GM19438 (cell line): ENCODE data around the gene UBTD2.
A peak's percentile ranks its signal among the peaks of the same experiment; 100 is the strongest.

Experiments
- ATAC-seq: cut with Tn5 transposase; IDR thresholded peaks from one replicate; pipeline ENCODE4 v1.9.1; 2021; ENCODE audit warnings: low read depth; ENCODE audit not compliant: unreplicated experiment

The UBTD2 gene

DNA sequence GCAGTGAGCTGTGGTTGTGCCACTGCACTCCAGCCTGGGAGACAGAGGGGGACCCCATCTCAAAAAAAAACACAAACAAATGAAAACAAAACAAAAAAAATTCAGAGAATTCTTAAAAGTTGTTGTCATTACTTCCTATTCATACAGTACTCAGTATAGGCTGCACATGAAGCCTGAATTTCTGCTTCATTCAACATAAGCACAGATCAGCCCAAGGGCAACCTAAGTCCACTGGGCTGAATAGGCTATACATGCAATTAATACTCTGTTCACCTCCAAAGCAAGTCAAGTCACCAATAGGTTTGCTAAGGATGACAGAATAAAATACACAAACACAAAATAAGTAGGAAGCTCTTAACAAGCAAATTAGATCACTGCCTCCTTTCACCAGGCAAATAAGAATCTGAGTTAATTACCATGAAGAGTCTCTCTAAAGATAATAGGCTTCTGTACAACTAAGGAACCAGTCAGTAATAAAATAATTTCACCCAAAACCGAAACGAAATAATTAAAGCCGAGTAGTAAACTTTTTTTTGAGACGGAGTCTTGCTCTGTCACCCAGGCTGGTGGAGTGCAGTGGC is 18.7 kb downstream of the UBTD2 start:
- no peak for ATAC-seq

DNA sequence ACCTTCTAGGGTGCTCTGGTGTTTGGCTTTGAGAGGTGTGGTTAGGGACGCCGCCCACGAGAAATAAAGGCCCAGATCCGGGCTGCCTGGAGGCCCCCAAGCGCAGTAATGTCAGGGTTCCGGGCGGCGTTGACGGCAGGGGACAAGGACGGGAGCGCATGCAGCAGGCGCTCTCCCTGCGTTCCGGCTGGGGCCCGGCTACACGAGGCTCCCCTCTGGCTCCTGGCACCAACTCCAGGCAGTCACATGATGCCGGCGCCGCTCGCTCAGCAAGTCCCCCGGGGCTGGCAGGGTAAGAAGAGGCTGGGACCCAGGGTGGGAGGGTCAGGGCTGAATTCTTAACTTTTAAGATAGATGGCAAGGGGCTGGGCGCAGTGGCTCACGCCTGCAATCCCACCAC is 28.1 kb downstream of the UBTD2 start:
- no peak for ATAC-seq

DNA sequence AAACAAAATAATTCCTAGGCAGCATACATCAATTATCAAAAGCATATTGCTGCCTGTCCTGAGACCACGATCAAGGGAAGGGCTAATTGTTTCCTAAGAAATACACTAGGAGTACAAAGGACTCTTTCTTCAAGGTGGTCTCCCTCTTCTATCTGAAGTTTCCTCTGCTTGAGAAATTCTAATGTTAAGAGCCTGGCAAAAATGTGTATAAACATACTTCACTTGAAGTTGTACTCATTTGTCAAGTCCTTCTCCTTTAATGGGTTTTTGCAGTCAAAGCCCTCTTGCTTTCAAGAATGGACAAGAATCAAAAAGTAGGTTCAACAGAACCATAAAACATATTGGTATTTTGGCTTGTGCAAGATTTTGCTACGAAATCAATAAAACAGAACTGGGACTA is 31.1 kb downstream of the UBTD2 start:
- no peak for ATAC-seq

DNA sequence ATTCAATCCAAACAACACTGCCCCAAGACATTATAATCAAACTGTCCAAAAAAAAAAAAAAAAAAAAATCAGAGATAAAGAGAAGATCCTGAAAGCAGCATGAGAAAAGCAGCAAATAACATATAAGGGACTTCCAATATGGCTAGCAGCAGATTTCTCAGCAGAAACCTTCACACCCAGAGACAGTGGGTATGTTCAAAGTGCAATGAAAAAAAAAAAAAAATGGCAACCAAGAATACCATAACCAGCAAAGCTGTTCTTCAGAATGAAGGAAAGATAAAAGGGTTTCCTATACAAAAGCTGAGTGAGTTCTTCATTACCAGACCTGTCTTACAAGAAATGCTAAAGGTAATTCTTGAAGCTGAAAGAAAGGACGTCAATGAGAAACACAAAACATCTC is 32.1 kb downstream of the UBTD2 start:
- ATAC-seq: no peak

DNA sequence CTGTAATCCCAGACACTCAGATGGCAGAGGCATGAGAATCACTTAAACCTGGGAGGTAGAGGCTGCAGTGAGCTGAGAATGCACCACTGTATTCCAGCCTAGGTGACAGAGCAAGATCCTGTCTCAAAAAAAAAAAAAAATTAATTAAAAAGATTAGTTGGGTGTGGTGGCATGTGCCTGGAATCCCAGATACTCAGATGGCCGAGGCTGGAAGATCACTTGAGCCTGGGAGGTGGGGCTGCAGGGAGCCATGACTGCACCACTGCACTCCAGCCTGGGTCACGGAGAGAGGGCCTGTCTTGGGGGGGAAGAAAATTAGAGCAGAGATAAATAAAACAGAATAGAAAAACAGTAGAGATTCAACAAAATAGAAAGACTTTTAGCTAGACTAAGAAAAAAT is 34.9 kb downstream of the UBTD2 start:
- ATAC-seq: no peak

DNA sequence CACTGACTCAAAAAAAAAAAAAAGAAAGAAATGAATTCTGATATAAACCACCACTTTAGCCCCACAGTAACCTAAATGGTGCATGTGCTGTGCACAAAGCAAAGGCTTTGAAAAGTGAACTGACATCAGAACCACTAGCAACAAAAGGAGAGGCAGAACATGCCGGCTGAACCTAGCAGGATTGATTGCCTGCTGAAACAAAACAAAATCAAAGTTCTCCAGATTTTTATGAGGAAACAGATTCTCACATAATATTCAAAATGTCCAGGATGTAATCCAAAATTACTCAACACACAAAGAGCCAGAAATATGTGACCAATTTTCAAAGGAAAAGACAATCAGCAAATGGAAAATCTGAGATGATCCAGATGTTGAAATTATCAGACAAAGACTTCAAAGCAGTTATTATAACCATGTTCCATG is 37.9 kb downstream of the UBTD2 start:
- ATAC-seq: no peak

DNA sequence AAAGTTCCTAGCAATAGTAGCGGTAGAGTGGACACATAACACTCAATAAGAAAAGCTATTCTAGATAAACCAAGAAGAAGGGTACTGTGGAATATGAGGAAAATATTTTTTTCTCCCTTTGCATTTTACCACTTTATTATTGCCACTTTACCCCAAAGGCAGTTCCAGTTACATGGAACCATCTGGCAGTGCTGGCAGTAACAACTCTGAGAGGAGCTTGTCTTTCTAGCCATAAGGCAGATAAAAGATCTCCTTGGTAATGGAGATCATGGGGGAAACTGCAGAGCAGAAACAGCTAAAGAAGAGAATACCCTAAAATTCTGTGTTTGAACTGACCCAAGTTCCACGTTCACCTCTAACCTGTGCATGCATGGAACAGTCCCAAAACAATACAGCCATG is 38.5 kb downstream of the UBTD2 start:
- ATAC-seq: no peak

DNA sequence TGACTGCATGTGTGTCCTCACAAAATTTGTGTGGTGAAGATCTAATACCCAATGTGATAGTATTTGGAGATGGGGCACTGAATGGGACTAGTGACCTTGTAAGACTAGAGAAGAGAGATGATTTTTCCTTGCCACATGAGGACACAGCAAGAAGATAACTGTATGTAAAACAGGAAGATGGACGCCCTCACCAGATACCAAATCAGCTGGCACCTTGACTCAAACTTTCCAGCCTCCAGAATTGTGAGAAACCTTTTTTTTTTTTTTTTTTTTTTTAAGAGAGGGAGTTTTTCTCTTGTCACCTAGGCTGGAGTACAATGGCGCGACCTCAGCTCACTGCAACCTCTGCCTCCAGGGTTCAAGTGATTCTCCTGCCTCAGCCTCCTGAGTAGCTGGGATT is 40.3 kb downstream of the UBTD2 start:
- ATAC-seq: no peak

DNA sequence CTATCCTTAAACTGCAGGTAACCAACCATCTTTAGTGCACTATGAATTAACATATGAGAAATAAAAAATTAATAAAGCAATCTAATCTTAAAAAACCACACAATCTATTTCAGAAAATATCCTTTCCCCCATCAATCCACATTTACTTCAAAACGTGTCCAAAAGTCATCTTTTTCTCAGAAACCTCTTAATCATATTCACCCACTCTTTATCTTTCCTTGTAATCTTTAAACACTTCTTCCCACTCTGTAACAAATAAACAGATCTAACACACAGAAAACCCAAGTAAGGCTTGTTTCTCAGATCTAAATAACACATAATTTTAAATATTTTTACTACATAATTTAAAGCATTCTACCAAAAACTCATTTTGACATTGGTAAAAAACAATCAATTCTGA is 45.2 kb downstream of the UBTD2 start:
- ATAC-seq: no peak

DNA sequence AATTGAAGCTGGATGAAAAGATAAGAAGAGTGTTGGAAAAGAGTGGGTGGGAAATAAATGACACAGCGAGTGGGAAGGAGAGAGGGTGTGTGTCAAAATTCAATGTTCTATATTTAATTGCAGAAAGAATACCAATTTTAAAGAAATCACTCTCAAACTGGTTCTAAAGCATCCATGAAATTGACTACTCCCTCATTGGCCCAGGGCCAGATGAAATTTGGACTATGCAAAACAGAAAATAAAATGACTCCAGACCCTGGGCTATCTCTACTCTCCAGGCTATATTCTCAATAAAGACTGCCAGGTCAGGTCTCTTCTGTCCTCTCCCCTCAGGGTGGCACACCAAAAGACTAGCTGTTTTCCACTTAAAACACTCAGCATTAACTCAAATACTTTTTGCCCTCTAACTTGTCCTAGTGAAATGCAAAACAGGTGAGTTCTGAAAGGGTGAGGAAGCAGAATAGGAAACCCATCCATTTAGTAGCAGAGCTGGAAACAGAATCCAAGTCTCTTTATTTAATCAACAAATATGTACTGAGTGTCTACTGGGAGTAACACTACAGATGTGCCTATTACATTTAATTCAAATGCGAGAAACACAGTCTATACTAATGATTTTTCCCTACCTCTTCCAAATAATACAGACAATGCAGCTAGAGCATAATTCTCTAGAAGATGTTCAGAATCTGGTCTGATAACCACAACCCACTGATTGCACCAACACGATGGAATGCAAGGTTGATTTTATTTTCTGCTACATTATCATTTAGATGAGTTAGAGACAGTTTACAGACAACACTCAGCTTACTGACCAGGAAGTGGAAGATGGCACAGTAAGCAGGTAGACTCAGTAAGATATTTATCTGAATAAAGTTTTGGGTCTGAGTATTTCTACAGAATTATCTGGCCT is 47.5 kb downstream of the UBTD2 start:
- no peak for ATAC-seq

DNA sequence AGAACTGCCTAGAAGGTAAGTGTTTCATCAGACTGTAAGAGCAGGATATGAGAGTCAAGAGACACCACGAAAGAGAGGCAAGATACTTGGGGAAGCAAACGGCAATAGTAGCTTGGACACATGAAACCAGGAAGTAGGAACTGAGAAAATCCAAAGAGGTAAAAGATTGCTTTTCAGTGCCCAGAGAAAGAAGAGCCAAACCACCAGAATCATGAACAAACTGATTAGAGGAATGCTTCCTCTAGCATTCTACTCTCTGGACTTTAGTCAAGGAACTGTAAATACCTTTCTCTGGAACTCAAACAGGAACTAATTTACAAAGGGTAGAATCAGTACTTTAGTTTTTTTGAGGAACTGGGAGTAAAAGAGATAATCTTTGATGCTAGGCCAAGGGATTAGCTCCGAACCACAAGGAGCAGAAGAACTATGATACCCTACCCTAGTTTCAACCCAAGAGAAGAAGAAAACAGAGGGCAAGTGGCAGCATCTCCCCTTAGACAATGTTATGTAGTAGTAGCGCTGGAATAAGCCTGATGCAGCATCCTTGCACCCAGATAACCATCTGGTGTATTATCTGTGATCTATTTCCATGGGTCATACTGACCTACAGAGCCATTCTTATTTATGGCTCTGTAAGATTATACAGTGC is 48.3 kb downstream of the UBTD2 start:
- peak; percentile 70 for ATAC-seq

DNA sequence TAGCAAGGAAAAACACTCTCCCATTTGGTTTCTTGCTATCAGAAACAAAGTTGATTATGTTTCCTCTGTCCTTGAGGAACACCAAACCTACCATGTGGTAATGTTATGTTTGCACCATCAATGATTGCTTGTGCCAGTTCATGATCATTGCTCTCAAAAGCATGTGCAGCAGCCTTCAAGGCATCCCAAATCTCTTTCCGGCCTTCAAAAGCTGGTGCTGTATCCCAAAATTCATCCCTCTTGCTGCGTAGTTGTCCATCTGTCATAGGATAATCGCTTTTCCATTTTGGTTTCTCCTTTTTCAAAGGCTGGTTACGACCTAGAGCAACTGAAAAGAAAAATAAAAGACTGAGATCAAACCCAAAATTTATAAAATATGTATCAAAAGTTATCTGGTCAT is 49.5 kb downstream of the UBTD2 start:
- no peak for ATAC-seq

DNA sequence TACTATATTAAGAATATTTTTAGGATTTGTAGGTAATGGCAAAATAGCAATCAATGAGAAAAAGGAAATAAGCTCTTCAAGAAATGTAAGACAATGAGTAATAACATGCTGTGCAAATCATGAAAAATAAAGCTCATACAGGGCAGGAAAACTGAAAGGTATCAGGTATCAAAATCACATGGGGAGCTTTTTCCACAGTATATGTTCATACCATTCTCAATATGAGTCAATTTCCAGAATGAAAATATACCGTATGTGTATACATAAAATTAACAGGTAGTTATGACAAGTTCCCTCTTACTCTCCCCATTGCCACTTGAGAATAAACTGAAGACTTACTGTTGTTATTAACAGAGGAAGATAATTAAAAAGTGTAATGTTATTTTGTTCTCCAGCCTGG is 53.7 kb downstream of the UBTD2 start:
- no peak for ATAC-seq

DNA sequence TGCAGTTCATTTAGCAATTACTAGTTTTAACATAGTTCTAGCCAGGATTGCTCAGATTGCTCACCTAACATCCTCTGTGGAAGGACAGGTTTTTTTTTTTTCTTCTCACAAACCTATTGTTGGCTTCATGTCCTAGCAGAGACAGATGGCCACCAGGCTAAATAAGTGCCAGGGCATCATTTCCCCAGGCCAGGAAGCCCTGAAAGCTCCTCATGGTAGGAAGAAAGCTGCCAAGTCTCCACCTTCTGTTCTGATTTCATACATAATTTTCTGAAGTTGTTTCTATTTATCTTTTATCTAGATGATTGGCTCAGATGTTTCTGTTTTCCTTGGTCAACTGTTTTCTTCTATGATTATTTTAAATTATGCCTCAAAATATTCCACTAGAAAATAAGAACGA is 58.6 kb downstream of the UBTD2 start:
- no peak for ATAC-seq

DNA sequence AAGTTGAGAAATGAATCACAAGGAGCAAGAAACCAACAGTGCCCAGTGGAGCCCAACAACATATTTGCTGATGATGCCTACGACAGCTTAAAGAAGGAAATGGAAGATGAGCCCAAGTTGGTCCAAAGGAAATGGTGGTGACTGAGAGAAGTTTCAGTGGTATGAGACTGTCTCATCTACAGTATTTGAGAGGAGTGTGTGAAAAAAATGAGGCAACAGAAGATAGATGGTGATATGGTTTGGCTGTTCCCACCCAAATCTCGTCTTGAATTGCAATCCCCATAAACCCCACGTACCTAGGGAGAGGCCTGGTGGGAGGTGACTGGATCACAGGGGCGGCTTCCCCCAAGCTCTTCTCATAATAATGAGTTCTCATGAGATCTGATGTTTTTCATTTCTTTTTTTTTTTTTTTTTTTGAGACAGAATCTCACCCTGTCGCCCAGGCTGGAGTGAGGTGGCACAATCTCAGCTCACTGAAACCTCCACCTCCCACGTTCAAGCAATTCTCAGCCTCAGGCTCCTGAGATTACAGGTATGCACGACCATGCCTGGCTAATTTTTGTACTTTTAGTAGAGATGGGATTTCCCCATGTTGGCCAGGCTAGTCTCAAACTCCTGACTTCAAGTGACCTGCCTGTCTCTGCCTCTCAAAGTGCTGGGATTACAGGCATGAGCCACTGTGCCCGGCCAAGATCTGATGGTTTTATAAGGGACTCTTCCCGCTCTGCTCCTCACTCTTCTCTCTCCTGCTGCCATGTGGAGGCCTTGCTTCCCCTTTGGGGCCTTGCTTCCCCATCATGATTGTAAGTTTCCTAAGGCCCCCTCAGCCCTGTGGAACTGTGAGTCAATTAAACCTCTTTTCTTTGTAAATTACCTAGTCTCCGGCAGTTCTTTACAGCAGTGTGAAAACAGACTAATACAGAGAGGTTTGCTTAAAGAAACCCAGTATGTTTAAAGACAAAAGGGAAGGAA is 59.4 kb downstream of the UBTD2 start:
- ATAC-seq: peak; percentile 85

DNA sequence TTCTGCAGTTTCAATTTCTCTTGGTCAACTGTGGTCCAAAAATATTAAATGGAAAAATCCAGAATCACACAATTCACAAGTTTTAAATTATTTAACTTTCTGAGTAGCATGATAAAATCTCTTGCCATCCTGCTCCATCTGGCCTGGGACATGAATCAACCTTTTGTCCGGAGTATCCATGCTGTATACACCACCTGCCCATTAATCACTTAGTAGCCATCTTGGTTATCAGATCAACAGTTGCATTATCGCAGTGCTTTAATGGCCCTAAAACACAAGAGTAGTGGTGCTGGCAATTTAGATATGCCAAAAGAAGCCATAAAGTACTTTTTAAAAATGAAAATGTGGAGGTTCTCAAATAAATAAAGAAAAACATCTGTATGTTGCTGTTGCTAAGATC is 64.3 kb downstream of the UBTD2 start:
- ATAC-seq: no peak

DNA sequence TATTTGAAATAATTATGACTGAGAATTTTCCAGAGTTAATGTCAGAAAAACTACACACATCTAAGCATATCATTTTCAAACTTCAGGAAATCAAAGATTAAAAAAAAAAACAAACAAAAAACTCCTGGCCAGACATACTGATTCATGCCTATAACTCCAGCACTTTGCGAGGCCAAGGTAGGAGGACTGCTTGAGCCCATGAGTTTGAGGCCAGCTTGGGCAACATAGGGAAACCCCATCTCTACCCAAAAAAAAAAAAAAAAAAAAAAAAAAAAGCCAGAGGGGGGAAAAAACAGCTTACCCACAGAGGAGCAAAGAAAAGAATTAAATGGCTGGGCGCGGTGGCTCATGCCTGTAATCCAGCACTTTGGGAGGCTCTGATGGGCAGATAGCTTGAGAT is 67.2 kb downstream of the UBTD2 start:
- ATAC-seq: no peak

DNA sequence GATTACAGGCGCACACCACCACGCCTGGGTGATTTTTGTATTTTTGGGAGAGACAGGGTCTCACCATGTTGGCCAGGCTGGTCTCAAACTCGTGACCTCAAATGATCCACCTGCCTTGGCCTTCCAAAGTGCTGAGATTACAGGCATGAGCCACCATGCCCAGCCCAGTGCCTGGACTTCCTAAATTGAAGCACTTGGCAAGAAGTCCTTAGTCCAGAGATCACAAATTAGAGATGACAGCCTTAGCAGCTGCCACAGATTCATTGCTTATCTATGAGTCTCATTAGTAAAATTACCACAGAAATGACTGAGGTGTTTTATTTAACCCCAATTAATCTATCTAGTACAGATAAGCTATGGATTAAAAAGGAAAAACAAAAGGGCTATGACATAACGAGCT is 70.4 kb downstream of the UBTD2 start:
- no peak for ATAC-seq

DNA sequence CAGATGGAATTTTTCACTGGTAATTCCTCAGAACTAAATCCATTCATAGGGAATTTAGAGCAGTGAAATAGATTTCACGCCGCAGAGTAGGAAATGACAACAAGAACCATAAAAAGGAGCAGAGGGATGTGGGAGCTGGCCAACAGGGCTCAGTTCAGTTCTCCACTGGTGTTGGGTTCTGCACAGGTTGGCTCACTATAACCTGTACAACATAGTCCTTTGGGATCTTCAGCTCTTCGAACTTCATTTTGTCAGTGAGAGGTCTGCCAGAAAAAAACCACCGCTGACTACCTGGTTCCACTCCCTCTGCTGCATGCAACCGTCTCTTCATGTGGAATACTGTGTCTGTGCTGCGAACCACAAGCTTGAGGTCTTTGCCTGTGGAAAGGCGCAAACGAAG is 71.9 kb downstream of the UBTD2 start:
- ATAC-seq: no peak

DNA sequence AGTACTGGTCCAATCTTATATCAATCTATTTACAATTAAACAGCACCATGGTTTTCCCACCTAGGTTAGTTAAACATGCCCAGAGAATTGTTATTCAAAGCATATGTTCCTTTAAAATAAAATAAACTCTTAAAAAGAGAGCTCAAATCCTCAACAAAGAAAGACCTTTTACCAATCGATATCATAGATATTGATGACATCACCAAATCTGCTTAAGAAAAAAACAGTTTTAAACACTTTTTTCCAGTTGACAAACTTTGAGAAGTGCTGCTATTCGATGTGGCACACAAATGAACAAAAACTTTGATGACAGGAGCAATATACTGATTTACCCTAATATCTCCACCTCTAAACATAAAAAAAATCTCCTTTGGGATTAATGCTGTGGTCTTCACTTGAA is 73.8 kb downstream of the UBTD2 start:
- no peak for ATAC-seq

DNA sequence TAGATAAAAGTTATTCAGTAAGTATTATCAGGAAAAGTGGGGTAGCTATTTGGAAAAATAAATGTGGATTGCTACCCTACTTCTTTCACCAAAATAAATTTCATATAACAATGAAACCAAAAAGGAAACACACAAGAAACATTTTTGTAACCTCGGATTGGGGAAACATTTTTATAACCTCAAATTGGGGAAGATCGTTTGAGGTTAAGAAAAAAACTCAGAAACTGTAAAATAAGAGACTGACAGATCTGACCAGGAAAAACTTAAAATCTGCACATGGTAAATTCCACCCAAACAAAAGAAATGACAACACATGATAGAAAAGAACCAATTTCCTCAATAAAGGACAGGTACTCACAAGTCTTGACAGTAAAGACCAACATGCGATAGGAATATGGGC is 76.1 kb downstream of the UBTD2 start:
- ATAC-seq: no peak
